Uterus (tissue), 4 donors: ENCODE results near the gene KTN1. TPM values are rescaled to one million over a fixed set of nuclear protein-coding genes. Genes with fewer than 3 reads are reported as not detected.

Experiments
- DNase-seq, 2 donors: peaks; one replicate each; pipeline ENCODE4 v3.0.0-alpha.2; 2019 to 2020
- H3K27ac ChIP-seq, 2 donors: fragments of 200-600 bp; sonication (generic); 1 replicate in 1 of 2; 2 replicates in 1 of 2; pipeline ENCODE4 v1.5.1; 2016 to 2018
- H3K27me3 ChIP-seq, 2 donors: fragments of 200-600 bp; sonication (generic); one replicate each; pipeline ENCODE4 v1.5.1; 2018 to 2019; ENCODE audit warnings: control low read depth in 1 of 2
- H3K36me3 ChIP-seq, 2 donors: fragments of 200-600 bp; sonication (generic); one replicate each; pipeline ENCODE4 v1.5.1; 2019; ENCODE audit warnings: control low read depth in 1 of 2
- H3K4me1 ChIP-seq, 2 donors: fragments of 200-600 bp; sonication (generic); one replicate each; pipeline ENCODE4 v1.5.1; 2018 to 2019; ENCODE audit warnings: control low read depth in 1 of 2
- H3K4me3 ChIP-seq, 2 donors: fragments of 200-600 bp; sonication (generic); 1 replicate in 1 of 2; 2 replicates in 1 of 2; pipeline ENCODE4 v1.5.1; 2018 to 2019; ENCODE audit warnings: mild to moderate bottlenecking in 1 of 2
- H3K9me3 ChIP-seq, 2 donors: fragments of 200-600 bp; sonication (generic); one replicate each; pipeline ENCODE4 v1.5.1; 2019; ENCODE audit warnings: control low read depth in 1 of 2
- CTCF ChIP-seq, 4 experiments: fragments of 200-600 bp in 2 of 4; fragments of 450-650 bp in 2 of 4; sonication (generic) in 2 of 4; IDR thresholded peaks; one replicate each; pipeline ENCODE4 v1.5.1; 2016 to 2019; ENCODE audit warnings: antibody characterized with exemption in 4 of 4, mild to moderate bottlenecking in 2 of 4, moderate library complexity in 1 of 4
- POLR2A ChIP-seq, 2 donors: fragments of 450-650 bp; IDR thresholded peaks; one replicate each; pipeline ENCODE4 v1.6.1; 2016; ENCODE audit warnings: antibody characterized with exemption in 2 of 2, mild to moderate bottlenecking in 1 of 2, moderate library complexity in 1 of 2
- intact Hi-C: fragments of 100-400 bp; cut with DNase I; formaldehyde crosslinking; loops from one replicate; pipeline ENCODE4 v1.15.1; 2023; ENCODE audit warnings: low total_unique reads
- total RNA-seq, 4 donors: library from RNA; depleted of rRNA in 3 of 4; stranded (reverse); fragments of >200 nt in 3 of 4; gene quantifications; one replicate each; pipeline versions ENCODE4 v1.1.0 to v1.2.4, GENCODE V29; 2014 to 2023
- donor health status: DM: yes; HTN: yes; CAD: no.

KTN1 gene
- total RNA-seq, 4 donors from 2014 or later = 57.9 to 183 (median 99.7) TPM

GRCh38 chr14:55620981-55621380, 41.0 kb downstream of the KTN1 start:
- no peak for TF ChIP-seq CTCF (IDR thresholded peaks at IDR 0.05)
- no peak for TF ChIP-seq POLR2A (IDR thresholded peaks at IDR 0.05)
- H3K27ac ChIP-seq = no peak overlapping the region
- H3K4me3 ChIP-seq = no peak overlapping the region
- H3K9me3 ChIP-seq = no peaks in the 10 kb centered on the region
- no peaks in the 10 kb centered on the region for H3K36me3 ChIP-seq
- intact Hi-C loops = no loop called here
- DNase-seq = no peak
- H3K4me1 ChIP-seq = no peaks in the 10 kb centered on the region
- H3K27me3 ChIP-seq = no peaks in the 10 kb centered on the region

GRCh38 chr14:55621391-55621790, 41.4 kb downstream of the KTN1 start:
- TF ChIP-seq POLR2A (IDR thresholded peaks at IDR 0.05) (no peak), CTCF (IDR thresholded peaks at IDR 0.05) (no peak)
- H3K27me3 ChIP-seq = no peaks in the 10 kb centered on the region
- H3K9me3 ChIP-seq = no peaks in the 10 kb centered on the region
- H3K27ac ChIP-seq = no peak overlapping the region
- no peaks in the 10 kb centered on the region for H3K4me1 ChIP-seq
- intact Hi-C loops = no loop called here
- no peak for DNase-seq
- H3K36me3 ChIP-seq = no peaks in the 10 kb centered on the region
- no peak overlapping the region for H3K4me3 ChIP-seq

GRCh38 chr14:55624913-55625312, 44.9 kb downstream of the KTN1 start:
- no peaks in the 10 kb centered on the region for H3K9me3 ChIP-seq
- intact Hi-C loops = no loop called here
- no peak overlapping the region for H3K4me3 ChIP-seq
- DNase-seq = no peak
- no peaks in the 10 kb centered on the region for H3K27me3 ChIP-seq
- H3K36me3 ChIP-seq = no peaks in the 10 kb centered on the region
- no peaks in the 10 kb centered on the region for H3K4me1 ChIP-seq
- TF ChIP-seq POLR2A (IDR thresholded peaks at IDR 0.05) (no peak), CTCF (IDR thresholded peaks at IDR 0.05) (no peak)
- no peak overlapping the region for H3K27ac ChIP-seq

GRCh38 chr14:55625481-55625880, 45.5 kb downstream of the KTN1 start:
- DNase-seq = no peak
- Histone ChIP-seq H3K4me3 (no peak overlapping the region), H3K36me3 (no peaks in the 10 kb centered on the region), H3K27ac (no peak overlapping the region), H3K27me3 (no peaks in the 10 kb centered on the region), H3K4me1 (no peaks in the 10 kb centered on the region), H3K9me3 (no peaks in the 10 kb centered on the region)
- no peak for TF ChIP-seq CTCF (IDR thresholded peaks at IDR 0.05)
- no peak for TF ChIP-seq POLR2A (IDR thresholded peaks at IDR 0.05)
- intact Hi-C loops = no loop called here

- intact Hi-C loops = no loop called here
- no peak for TF ChIP-seq CTCF (IDR thresholded peaks at IDR 0.05)
- TF ChIP-seq POLR2A (IDR thresholded peaks at IDR 0.05) = no peak
- no peak overlapping the region for H3K4me3 ChIP-seq
- no peak overlapping the region for H3K27ac ChIP-seq
- no peaks in the 10 kb centered on the region for H3K9me3 ChIP-seq
- H3K36me3 ChIP-seq = no peaks in the 10 kb centered on the region
- DNase-seq = no peak
- H3K27me3 ChIP-seq = no peaks in the 10 kb centered on the region
- no peaks in the 10 kb centered on the region for H3K4me1 ChIP-seq
Observed at GRCh38 chr14:55626131-55626530, 46.1 kb downstream of the KTN1 start.
